Stimulated activated CD8-positive, alpha-beta memory T cell treated with anti-CD3 and anti-CD28 coated beads, Interleukin-15, amount 100 ng/mL, for 4 hours (primary cell): ENCODE measurements around the gene TCF4.

Source experiments
- DNase-seq, 2 donors: peaks; one replicate each; pipeline ENCODE4 v3.0.0-alpha.2; 2020; ENCODE audit warnings: low read depth in 2 of 2

TCF4 gene

DNA sequence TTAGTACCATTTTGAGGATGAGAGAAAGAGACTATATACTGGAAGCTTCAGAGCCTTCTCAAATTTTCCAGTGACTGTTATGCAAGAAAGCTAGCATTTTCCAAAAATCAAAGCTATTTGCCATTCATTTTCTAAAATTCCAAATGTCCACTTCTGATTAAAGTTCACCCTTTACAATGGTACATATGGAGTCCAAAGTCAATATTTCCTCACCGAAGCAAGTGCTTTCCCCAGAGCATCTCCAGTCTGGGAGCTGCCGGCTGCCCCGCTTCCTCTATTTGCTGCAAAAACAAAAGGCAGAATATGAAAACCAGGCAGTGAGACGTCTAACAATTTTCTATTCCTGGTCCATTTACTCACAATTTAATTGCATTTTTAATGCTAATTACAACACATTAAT, 326.7 kb downstream of the TCF4 start:
- no peak for DNase-seq

GRCh38 chr18:55258088-55258487, 329.9 kb downstream of the TCF4 start:
- DNase-seq, result no peak

DNA sequence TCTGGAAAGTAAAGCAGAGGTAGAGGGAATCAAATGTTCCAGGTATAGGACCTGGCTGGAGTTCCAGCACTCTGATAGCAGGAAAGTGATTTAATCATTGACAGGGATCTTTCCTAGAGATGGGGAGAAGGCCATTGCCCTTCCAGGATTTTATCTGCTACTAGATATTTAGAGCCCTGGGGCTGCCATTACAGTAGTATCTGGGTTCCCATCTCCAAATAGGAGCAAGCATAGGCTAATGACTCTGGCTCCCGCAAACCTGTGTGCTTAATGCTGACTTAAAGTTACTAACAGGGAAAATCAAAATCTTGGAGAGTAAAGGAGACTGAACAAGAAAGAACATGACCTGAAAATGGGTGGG, 331.1 kb downstream of the TCF4 start:
- DNase-seq, result no peak

DNA sequence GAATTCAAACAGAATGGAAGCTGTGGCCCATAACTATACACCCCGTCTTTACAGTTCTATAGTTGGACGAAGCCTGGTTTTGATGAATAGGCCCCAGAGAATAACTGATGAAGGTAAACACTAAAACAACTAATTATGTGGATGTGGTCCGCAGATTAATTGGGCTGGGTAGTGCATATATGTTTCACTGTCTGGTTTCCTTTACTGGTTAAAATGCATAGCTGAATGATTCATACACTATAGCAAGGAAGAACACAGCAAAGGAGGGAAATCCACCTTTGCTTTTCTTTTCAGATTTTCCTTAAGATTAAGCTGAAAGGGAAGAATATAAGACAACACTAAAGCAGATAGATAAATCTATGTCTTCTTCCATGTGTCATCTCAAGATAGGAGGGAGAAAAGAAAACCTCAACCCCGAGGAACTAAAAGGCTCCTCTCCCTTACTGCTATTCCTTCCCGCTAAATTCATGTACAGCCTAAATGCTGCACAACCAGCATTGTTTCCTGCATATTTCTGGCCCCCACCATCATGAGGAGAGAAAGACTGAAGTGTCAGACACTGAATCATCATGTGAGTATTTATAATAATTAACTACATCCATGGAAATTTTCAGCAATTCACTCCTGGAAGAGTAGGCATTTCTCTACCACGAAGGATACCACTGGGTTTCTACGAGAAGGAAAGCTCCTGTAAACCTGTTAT, 331.6 kb downstream of the TCF4 start:
- DNase-seq, result no peak

GRCh38 chr18:55253814-55254213, 334.2 kb downstream of the TCF4 start:
- DNase-seq, result no peak

GRCh38 chr18:55252901-55253300, 335.1 kb downstream of the TCF4 start:
- DNase-seq, result no peak

DNA sequence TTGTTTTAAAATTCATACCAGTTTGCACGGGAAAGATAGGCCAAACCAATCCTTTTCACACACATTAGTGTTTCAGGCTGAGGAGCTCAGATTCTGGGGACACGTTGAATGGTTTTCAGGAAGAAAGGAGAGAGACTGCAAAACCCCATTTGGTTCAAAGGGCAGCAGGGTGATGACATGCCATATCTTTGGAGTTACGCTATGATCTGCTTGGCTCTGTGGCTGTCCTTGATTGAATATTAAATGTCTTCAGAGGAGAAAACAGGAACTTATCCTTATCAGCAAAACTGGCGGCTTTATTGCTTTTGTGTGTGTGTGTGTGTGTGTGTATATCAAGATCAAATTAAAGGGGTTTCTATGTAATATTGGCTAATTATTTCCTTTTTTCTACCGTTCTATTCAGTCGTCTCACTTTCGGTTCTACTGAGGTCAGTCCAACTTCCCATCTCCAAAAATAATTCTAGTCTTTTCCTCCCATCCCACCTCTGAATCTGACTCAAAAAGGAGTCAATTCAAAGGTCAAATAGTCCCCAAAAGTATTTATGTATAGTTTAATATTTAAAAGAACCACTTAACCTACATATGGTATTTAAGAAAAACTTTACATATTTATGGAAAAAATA, 335.8 kb downstream of the TCF4 start:
- no peak for DNase-seq

- no peak for DNase-seq
These were observed 336.6 kb downstream of the TCF4 start for GRCh38 chr18:55251254-55251971.

DNA sequence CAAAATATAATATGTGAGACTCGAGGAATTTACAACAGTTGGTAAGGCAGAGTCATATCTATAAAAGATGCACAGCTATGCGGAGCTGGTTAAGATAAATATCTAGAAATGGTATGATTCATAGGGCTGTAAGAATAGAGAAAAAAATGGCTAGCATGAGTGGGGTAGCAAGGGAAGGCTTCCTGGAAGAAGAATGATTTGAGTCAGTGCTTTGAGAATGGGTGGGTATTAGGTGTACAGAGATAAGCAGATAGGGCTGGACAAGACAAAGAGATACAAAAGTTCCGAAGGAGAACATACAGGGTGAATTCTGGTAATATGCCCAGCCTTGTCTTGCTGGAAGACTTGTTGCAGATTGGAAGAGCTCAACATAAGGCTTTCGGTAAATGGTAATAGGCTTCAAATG, 337.2 kb downstream of the TCF4 start:
- DNase-seq, result no peak

DNA sequence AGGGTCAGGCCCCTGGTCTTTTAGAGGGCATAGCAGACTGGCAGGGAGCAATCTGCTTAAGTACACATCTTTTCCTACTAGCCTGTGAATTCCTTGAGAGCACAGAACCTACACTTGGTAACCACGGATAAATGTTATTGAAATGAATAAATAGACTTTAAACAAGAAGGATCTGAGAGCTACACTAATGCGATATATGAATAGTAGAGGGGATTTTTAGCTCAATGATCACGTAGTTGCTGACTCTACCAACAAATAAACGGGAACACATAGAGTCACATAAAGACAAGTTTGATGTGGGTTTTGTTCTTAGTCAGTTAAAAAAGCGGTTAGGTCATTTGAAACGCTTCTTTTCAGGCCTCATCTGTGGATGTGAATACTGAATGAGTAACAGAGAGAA, 338.4 kb downstream of the TCF4 start:
- DNase-seq, result no peak

- DNase-seq, result no peak
These were observed 339.5 kb downstream of the TCF4 start for GRCh38 chr18:55248495-55248894.

DNA sequence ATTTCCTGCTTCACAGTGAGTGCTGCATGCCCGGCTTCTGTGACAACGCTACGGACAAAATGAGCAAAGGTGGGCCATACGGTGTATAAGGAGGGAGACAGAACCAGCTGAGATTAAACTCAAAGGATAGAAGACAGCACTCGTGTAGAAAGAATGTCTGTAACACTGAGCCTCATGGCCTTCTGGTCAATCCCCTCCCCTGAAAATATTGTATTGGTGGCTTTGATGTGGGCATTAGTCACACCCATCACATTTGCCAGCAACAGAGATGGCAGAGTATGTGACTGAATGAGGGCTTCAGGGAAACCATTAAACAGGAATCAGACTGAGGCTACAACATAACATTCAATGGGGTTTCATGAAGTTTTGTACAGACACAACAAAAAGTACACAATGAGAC, 341.0 kb downstream of the TCF4 start:
- DNase-seq, result no peak

DNA sequence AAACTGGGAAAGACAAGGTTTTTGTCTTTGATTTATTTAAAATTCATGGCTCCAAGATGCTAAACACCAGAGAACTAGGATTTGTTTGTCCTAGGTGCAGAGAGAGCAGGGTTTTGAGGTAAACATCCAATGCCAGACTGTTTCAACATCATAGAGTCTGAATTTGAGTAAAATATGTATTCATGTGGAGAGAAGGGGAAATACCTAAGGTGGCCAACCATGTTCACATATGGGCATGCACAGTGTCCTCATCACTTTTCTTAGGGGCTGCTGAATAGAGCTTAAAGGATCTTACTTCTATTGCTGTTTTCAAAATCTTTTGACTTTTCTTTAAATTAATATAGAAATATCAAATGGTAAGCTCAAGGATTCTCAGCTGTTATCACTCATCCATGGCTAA, 341.7 kb downstream of the TCF4 start:
- no peak for DNase-seq

DNA sequence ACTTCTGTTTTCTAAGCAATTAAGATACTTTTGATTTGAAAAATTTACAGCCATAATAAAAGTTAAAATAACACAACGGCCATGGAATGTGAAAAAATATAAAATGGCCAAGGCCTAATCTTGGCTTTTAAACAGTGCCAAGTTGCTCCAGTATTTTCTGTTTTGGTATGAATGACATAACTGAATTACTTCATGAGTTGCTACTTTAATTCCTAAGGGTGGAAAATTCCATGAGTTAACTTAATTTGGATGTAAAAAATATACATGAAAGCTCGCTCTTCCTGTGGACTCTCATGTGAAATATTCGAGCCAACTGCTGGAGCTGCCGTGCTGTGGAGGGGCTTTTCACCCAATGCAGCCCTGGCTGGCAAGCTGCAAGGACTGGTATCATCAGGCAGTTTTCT, 342.8 kb downstream of the TCF4 start:
- DNase-seq, result no peak

DNA sequence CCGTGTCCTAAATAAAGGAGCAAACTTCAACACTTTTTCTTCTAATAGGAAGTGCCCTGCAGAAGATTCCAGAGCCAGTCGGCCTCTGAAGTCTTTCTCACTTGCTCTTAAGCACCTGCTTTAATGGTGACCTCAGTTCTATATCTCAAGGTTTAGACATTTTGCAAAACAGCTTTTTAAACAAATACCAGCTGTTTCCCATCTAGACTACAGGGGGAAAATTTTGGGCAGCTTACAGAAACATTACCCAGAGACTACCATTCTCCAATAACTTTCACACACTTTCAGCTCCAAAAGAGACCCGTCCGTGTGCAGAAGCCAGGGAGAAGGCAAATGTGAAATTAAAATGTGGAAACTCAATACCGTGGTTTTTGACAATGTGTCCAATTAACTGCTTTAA, 343.4 kb downstream of the TCF4 start:
- DNase-seq, result no peak

GRCh38 chr18:55243857-55244256, 344.1 kb downstream of the TCF4 start:
- no peak for DNase-seq

- DNase-seq, result no peak
These were observed 344.7 kb downstream of the TCF4 start for GRCh38 chr18:55243255-55243654.

DNA sequence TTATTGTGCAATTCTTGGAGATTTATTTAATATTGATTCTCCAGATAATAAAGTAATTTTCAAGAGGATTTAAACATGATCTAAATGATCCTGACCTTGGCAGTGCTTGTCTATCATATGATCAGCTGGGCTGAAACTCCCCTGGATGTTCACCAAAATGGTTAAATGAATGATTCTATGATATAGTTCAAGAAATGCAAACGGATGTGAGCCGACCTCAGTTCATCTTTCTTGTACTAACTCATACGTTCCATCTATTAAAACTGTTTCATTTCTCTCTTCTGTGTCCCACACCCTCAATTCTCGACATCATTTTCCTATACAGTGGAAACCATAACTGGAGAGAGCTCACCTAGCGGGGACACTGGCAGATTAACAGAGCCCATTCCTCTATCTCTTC, 347.0 kb downstream of the TCF4 start:
- no peak for DNase-seq

- no peak for DNase-seq
These were observed 348.3 kb downstream of the TCF4 start for GRCh38 chr18:55239740-55240139.

- no peak for DNase-seq
These were observed 350.3 kb downstream of the TCF4 start for GRCh38 chr18:55237660-55238059.

DNA sequence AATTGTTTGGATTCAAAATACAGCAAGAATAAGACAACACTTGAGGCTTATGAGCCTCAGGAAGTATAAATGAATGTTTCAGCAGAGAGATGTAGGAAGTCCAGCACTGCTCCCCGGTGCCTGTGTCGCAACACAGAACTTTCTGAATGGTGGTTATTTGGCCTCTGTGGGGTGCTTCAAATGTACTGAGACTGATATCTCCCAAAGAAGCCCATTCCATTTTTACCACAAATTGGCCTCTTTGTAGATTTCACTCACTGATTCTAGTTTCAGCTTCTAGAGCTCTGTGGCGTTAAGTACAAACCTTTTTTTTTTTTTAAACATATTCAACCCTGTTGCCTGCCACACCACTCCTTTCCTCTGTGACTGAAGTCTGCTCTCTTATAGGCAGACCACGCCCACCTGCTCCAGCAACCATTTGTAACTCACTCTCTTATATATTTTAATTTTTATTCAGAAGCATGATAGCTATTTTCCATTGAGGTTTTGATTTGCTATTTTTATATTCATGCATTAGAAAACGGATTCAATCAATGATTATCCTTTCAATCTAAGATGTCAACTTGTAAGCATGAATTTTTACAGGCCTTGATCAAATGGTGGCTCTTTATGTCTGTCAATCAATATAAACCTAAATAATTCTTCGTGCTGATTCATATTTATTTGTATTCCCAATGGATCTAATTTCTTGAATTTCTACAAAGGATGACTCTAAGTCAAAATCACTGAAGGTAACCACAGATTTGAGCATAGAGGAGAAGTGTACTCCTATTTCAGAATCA, 351.7 kb downstream of the TCF4 start:
- DNase-seq, result no peak

DNA sequence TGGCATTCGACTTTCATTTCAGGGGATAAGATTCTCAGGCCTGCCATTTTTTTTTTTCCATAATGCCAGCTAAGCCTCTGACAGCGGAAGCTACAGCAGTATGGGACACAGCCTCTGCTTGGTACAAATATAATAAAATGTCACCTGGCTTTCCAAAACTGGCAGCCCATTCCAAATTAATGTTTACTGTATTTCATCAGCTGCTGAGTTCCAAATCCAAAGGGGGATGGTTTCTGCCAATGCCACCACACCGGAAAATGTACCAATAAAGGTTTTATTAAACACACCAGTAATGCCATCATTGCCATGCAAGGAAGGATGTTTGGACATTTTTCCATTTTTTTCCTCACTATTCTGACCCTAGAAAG, 352.9 kb downstream of the TCF4 start:
- DNase-seq, result no peak
